AG09319 (cell line): ENCODE results near the gene SERAC1.

ENCODE experiments used
- DNase-seq: peaks from one replicate; pipeline ENCODE4 v3.0.0-alpha.2; 2010; ENCODE audit warnings: low read depth; ENCODE audit errors: extremely low read depth
- CTCF ChIP-seq: IDR thresholded peaks from 2 replicates; pipeline ENCODE4 v1.5.1; 2011; ENCODE audit warnings: low read depth, mild to moderate bottlenecking, inconsistent platforms, low read length, moderate library complexity

The SERAC1 gene

DNA sequence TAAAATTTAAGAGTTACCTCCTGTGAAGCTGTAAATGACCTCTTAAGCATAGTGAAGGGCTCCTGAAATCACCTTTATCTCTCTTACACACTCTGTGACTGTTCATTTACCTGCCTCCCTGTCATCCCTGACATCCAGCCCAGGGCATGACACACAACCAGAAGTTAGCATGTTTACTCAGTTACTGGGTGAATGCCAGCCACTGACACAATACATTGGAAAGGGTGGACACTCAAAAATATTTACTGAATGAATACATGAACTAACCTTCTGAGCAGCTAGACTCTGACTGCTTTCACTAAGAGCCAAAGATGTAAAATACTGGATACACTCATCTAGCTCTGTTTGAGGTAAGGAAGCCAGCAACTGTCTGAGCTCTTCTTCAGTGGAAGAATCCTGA, 25.3 kb downstream of the SERAC1 start:
- DNase-seq = peak; percentile 31
- no peak for TF ChIP-seq CTCF

GRCh38 chr6:158131926-158132325, 36.1 kb downstream of the SERAC1 start:
- peak; percentile 28 for TF ChIP-seq CTCF
- DNase-seq = no peak

- no peak for DNase-seq
- TF ChIP-seq CTCF = no peak
These were observed 42.8 kb downstream of the SERAC1 start for GRCh38 chr6:158125271-158125670.

DNA sequence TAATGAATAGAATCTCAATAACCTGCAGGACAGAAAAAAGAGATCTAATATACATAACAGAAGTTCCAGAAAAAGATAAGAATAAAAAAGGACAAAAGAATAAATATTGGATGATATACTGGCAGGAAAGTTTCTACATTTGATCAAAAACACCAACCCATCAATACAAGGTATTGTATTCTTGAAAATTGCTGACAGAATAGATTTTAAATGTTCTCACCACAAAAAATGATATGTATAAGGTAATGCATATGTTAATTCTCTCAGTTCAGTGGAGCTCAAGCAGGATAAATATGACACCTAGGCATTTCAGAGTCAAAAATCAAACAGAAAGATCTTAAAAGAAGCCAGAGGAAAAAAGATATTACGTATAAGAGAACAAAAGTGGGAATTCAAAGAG, 43.8 kb downstream of the SERAC1 start:
- no peak for TF ChIP-seq CTCF
- DNase-seq = no peak

DNA sequence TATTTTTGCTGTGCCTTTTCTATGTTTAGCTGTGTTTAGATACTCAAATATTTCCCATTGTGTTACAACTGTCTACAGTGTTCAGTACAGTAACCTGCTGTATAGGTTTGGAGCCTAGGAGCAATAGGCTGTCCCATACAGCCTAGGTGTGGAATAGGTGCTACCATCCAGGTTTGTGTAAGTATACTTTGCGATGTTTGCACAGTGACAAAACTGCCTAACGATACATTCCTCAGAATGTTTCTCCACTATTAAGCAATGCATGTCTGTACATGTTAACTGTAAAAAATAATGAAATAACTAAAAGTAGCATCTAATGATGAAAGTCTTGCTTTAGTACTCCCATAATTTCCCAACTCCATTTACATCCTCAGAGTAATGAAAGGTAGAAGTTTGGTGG, 46.0 kb downstream of the SERAC1 start:
- TF ChIP-seq CTCF = no peak
- DNase-seq = no peak

DNA sequence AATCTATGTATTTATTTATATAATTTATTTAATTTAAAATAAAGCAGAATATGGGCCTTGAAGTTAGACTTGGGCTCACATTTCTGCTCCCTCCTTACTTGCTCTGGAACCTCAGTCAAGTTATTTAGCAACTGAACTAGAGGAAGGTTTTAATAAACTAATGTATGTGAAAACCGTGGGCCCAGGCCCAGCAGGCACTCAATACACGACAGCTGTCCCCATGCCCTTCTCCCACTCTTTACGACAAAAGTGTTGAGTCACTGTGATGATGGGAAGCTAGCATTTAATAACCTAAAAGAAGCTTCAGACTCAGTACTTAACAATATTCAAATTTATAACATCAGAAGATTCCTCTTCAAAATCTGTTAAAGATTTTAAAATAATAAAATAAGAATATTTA, 46.7 kb downstream of the SERAC1 start:
- no peak for DNase-seq
- TF ChIP-seq CTCF = no peak

GRCh38 chr6:158118886-158119285, 49.2 kb downstream of the SERAC1 start:
- DNase-seq = no peak
- no peak for TF ChIP-seq CTCF
